Testis (tissue), 3 donors: ENCODE data around the gene RBP2. TPM values are rescaled to one million over a fixed set of nuclear protein-coding genes. Genes with fewer than 3 reads are reported as not detected.

Source experiments
- DNase-seq: peaks from one replicate; pipeline ENCODE4 v3.0.0-alpha.2; 2019
- H3K27ac ChIP-seq, 2 donors: fragments of 200-600 bp; sonication (generic); one replicate each; pipeline ENCODE4 v1.5.1; 2019
- H3K27me3 ChIP-seq: fragments of 200-600 bp; sonication (generic); one replicate; pipeline ENCODE4 v1.5.1; 2019
- H3K36me3 ChIP-seq: fragments of 200-600 bp; sonication (generic); one replicate; pipeline ENCODE4 v1.5.1; 2017; ENCODE audit warnings: low read depth; ENCODE audit errors: missing control alignments
- H3K4me1 ChIP-seq: fragments of 200-600 bp; sonication (generic); one replicate; pipeline ENCODE4 v1.5.1; 2019
- H3K4me3 ChIP-seq, 2 donors: fragments of 200-600 bp; sonication (generic); one replicate each; pipeline ENCODE4 v1.5.1; 2017 to 2019
- H3K9me3 ChIP-seq: fragments of 200-600 bp; sonication (generic); one replicate; pipeline ENCODE4 v1.5.1; 2017
- POLR2A ChIP-seq: fragments of 450-650 bp; IDR thresholded peaks from one replicate; pipeline ENCODE4 v1.6.1; 2017; ENCODE audit warnings: antibody characterized with exemption, mild to moderate bottlenecking, moderate library complexity
- WGBS, 2 donors: methylation state at CpG; one replicate each; pipeline ENCODE4 v1.1.5; 2018; 5-methylcytosine and 5-hydroxymethylcytosine counted together
- intact Hi-C: fragments of 100-400 bp; cut with DNase I; formaldehyde crosslinking; loops from one replicate; pipeline ENCODE4 v1.15.1; 2023; ENCODE audit warnings: low total_unique reads
- polyA plus RNA-seq: library from polyadenylated mRNA; stranded (reverse); fragments of 350-450 nt; fragmentation: Illumina TruSeq; extraction: RNeasy Lipid Tissue Mini Kit (QIAGEN cat#74804); gene quantifications from one replicate; pipeline ENCODE4 v1.2.3, GENCODE V29; 2014; ENCODE audit warnings: low read depth, low replicate concordance; ENCODE audit not compliant: insufficient read depth
- total RNA-seq, 2 donors: library from RNA; depleted of rRNA; stranded (reverse); fragments of >200 nt; gene quantifications; one replicate each; pipeline ENCODE4 v1.2.3, GENCODE V29; 2016
- TF ChIP-seq, protein P1 (sequence below), 3 experiments: fragments of 450-650 bp in 2 of 3; fragments of 200-600 bp in 1 of 3; sonication (generic) in 1 of 3; IDR thresholded peaks; one replicate each; pipeline ENCODE4 v1.5.1; 2016 to 2019; ENCODE audit warnings: antibody characterized with exemption in 3 of 3, mild to moderate bottlenecking in 2 of 3, moderate library complexity in 1 of 3

Gene RBP2
- total and polyA plus RNA-seq, 3 donors from 2014 or later: not detected

DNA sequence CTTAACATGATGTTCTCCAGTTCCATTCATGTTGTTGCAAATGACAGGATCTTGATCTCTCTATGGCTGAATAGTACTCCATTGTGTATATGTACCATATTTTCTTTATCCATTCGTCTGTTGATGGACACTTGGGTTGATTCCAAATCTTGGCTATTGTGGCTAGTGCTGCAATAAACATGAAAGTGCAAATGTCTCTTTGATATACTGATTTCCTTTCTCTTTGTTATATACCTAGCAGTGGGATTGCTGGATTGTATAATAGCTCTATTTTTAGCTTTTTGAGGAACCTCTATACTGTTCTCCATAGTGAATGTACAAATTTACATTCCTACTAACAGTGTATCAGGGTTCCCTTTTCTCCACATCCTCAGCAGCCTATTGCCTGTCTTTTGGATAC, 5.9 kb upstream of the RBP2 start:
- Histone ChIP-seq H3K9me3 (no peaks in the 10 kb centered on the region), H3K27ac (no peak overlapping the region), H3K4me1 (no peaks in the 10 kb centered on the region), H3K36me3 (no peaks in the 10 kb centered on the region), H3K4me3 (no peak overlapping the region), H3K27me3 (no peaks in the 10 kb centered on the region)
- TF ChIP-seq, protein P1, sequence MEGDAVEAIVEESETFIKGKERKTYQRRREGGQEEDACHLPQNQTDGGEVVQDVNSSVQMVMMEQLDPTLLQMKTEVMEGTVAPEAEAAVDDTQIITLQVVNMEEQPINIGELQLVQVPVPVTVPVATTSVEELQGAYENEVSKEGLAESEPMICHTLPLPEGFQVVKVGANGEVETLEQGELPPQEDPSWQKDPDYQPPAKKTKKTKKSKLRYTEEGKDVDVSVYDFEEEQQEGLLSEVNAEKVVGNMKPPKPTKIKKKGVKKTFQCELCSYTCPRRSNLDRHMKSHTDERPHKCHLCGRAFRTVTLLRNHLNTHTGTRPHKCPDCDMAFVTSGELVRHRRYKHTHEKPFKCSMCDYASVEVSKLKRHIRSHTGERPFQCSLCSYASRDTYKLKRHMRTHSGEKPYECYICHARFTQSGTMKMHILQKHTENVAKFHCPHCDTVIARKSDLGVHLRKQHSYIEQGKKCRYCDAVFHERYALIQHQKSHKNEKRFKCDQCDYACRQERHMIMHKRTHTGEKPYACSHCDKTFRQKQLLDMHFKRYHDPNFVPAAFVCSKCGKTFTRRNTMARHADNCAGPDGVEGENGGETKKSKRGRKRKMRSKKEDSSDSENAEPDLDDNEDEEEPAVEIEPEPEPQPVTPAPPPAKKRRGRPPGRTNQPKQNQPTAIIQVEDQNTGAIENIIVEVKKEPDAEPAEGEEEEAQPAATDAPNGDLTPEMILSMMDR (IDR thresholded peaks at IDR 0.05): no peak
- TF ChIP-seq POLR2A: no peak
- DNase-seq: no peak
- 69 to 73% methylated on average over 1 of the region's 1 CpG for WGBS, 2 donors
- intact Hi-C loops: no loop called here

DNA sequence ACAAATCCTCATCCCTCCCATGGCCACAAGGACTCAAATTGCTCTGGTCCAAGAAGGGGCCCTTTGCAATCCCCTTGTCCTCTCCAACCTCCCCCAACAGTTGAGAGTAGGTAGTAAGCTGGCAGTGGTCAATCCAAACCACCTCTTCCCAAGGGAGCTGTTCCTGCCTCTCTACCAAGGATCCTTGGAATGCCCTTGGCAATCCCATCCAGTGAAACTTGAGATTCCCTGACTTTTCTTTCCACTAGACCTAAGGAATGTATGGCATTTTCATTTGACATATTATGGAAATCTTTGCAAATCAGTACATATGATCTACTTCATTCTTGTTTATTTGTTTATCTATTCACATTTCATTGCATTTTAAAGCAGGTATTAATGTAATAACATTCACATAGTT, 4.8 kb upstream of the RBP2 start:
- intact Hi-C loops: no loop called here
- H3K4me3 ChIP-seq: no peak overlapping the region
- H3K27ac ChIP-seq: no peak overlapping the region
- TF ChIP-seq, protein P1 (IDR thresholded peaks at IDR 0.05): no peak
- TF ChIP-seq POLR2A: no peak
- H3K4me1 ChIP-seq: no peaks in the 10 kb centered on the region
- no peaks in the 10 kb centered on the region for H3K36me3 ChIP-seq
- no peaks in the 10 kb centered on the region for H3K27me3 ChIP-seq
- H3K9me3 ChIP-seq: no peaks in the 10 kb centered on the region
- no peak for DNase-seq

DNA sequence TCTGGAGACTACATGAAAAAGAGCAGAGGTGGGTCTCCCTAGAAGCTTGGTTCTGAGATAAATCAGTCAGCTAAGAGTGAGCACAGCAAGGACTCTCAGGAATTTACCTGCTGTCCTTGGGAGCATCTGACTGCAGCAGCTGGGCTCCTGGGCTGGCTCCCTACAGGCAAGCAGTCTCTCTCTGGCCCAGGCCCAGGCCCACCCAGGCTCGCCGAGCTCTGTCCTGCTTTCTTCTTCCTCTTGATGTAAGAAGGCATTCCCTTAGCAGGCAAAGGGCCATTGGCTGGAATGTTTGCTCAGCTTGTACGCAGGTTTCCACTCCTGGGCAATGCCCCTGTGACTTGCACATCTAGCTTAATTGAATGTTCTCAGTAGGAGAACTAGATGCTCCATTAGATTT, 4.3 kb upstream of the RBP2 start:
- Histone ChIP-seq H3K4me3 (no peak overlapping the region), H3K27ac (no peak overlapping the region), H3K27me3 (no peaks in the 10 kb centered on the region), H3K4me1 (no peaks in the 10 kb centered on the region), H3K9me3 (no peaks in the 10 kb centered on the region), H3K36me3 (no peaks in the 10 kb centered on the region)
- intact Hi-C loops: no loop called here
- no peak for DNase-seq
- 71 to 75% methylated on average over 3 of the region's 3 CpGs for WGBS, 2 donors
- TF ChIP-seq POLR2A: no peak
- TF ChIP-seq, protein P1 (IDR thresholded peaks at IDR 0.05): no peak

DNA sequence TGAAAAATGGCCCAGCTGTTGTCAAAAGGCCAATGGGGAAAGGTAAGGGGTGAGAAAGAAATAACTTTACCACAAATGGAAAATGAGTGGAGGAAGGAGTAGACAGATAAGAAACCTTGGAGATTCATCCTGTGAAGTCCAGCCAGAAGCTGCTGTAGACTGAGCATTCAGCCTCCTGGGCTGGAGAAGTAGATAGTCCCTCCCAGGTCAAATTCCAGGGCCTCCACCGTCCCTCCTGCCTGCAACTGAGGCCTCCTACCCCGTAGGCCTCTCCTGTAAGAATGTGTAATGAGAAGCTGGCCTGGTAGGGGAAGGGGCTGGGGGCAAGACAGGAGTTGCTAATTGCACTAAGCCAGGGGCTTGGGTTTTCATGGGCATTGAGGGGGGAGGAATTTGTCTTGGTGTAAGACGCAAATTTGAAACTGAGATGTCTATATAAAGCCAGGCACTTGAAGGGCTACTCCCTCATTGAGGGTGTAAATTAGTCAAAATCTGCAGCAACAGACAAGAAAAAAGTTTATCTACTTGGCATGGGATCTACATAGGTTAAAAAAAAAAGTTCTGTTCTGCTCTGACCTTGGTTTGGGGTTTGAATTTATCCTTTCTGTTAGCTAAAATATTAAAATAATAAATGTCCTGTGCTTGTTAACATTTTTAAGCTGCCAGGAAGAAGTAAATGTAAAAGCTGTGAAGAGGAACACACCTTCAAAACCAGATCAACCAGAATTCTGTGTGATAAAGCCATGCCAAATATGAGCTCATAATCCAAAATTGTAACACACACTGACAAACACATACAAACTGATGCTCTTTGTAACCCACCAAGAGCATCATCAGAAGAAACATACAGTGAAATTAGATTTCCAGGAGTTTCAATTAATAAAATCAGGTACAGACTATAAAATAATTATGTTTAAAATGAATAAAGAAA, 1.7 kb upstream of the RBP2 start:
- Histone ChIP-seq H3K27me3 (no peaks in the 10 kb centered on the region), H3K4me1 (no peaks in the 10 kb centered on the region), H3K4me3 (no peak overlapping the region), H3K36me3 (no peaks in the 10 kb centered on the region), H3K9me3 (no peaks in the 10 kb centered on the region), H3K27ac (no peak overlapping the region)
- 30 to 76% methylated on average over 3 of the region's 3 CpGs for WGBS, 2 donors
- intact Hi-C loops: no loop called here
- DNase-seq: no peak
- no peak for TF ChIP-seq POLR2A
- TF ChIP-seq, protein P1 (IDR thresholded peaks at IDR 0.05): no peak
